ENCODE measurements around the gene PCSK6. TPM values are rescaled to one million over a fixed set of nuclear protein-coding genes. Genes with fewer than 3 reads are reported as not detected.

The PCSK6 gene
- total RNA-seq: 0.83 and 1.9 TPM in 2 replicates

DNA sequence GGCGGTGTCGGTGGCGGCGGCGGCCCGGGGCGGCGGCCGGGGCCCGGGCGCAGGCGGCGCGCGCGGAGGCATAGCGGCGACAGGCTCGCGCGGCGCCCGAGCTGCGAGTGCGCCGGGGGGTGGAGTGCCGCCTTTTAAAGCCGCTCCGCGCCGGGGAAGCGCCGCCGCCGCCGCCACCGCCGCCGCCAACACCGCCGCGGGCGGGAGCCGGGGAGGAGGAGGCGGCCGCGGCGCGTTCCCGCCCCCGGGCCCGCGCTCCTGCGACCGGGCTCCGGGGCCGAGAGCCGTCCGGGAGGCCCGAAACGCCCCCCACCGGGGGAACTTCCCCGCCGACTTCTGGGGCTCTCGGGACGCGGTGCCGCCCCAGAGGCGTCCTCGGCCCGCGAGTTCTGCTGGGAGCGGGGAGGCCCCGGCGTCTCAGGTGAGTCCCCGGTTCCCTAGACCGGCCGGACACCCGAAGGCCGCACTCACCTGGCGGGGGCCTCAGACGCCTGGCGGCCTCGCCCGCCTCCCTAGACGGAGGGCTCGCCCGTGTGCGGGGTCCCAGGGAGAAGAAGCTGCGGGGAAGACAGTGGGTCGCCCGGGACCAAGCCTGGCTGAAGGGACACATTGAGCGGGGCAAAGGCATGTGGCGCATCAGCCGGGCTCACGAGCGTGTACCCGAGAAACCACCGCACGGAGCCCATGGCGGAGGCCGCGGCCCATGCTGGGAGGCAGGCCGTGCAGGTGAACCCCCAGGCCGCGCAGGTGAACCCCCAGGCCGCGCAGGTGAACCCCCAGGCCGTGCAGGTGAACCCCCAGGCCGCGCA lies at the start of gene PCSK6:
PCSK6 (minus strand) TSS at position 109 of the 809 bp plus-strand sequence; CDS start at position 72, 37 bp downstream.
- Mint-ChIP-seq H3K4me1 (ENCODE audit: low read depth) (peaks cover 3% of the 10 kb centered on the region), H3K9me3 (no peaks in the 10 kb centered on the region), H3K4me3 (ENCODE audit: low read depth) (peak within 1 kb of the TSS; percentile 51), H3K27ac (no peak within 1 kb of the TSS), H3K36me3 (ENCODE audit: low read depth) (no peaks in the 10 kb centered on the region), H3K27me3 (ENCODE audit: low read depth) (peaks cover 57% of the 10 kb centered on the region)
- intact Hi-C loops (cut with micrococcal nuclease): no loop called here
- DNase-seq (ENCODE audit: low spot score): no peak

DNA sequence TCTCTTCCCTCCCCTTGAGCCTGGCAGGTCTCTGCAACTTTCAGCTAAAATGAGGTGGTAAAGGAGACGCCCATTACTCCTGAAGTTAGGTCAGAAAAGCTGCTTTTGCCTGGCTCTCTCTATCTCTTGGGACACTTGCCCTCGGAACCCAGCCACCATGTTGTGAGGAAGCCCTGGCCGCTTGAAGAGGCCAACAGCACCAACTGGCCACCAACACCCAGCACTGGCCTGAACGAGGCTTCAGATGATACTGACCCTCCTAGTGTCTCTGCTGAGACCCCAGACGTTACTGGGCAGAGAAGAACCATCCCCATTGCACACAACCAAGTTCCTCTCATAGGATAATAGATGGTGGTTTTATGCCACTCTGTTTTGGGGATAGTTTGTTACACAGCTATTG lies 49.5 kb upstream of the PCSK6 start:
- Mint-ChIP-seq H3K27ac (no peak overlapping the region), H3K4me1 (ENCODE audit: low read depth) (no peaks in the 10 kb centered on the region), H3K36me3 (ENCODE audit: low read depth) (no peaks in the 10 kb centered on the region), H3K4me3 (ENCODE audit: low read depth) (no peak overlapping the region), H3K27me3 (ENCODE audit: low read depth) (no peaks in the 10 kb centered on the region), H3K9me3 (no peaks in the 10 kb centered on the region)
- no peak for DNase-seq (ENCODE audit: low spot score)
- intact Hi-C loops (cut with micrococcal nuclease): no loop called here

DNA sequence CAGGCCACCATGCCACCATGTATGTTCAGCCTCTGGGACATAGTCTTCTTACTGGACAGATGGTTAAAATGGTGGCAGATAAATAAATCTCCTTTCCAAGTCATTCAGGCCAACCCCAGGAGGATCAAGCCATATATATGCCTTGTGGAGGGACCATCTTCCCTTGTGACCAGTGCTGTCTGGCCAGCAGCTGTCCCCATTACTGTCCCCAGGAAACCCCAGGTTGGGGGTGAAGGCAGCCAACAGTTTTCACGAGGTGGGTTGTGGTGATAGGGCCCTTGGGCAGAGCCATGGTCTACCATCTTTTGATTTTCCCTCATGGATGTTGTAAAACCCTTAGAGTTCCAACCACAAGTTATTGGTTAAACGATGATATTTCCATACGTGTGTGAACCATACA lies 48.7 kb upstream of the PCSK6 start:
- DNase-seq (ENCODE audit: low spot score): no peak
- intact Hi-C loops (cut with micrococcal nuclease): no loop called here
- H3K4me1 Mint-ChIP-seq (ENCODE audit: low read depth): no peaks in the 10 kb centered on the region
- no peak overlapping the region for H3K27ac Mint-ChIP-seq
- no peaks in the 10 kb centered on the region for H3K9me3 Mint-ChIP-seq
- H3K27me3 Mint-ChIP-seq (ENCODE audit: low read depth): no peaks in the 10 kb centered on the region
- no peak overlapping the region for H3K4me3 Mint-ChIP-seq (ENCODE audit: low read depth)
- no peaks in the 10 kb centered on the region for H3K36me3 Mint-ChIP-seq (ENCODE audit: low read depth)

DNA sequence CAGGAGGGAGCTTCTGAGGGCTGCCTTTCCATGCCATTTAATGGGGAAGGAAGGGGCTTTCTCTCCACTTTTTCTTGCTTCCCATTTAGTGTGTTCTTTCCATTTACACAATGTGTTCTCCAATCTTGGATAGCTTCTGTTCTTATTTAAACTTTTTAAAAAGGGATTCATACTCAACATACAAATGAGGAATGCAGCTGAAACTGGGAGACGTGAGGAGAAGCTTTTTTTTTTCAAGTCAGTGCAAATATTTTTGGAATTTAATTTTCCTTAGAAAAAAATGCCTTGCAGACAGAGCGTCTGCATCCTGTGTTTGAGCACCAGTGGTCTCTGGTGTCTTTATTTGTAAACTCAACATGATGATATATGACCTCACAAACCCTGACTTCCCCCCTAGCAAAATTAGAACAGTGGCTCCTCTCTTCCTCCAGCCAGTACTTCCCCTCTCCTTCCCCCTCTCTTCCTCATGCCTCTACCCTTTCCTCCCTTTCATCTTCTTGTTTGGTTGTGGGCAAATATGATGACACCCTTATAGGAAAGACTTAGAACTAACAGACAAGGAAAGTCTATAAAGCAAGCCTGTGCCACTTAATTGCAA lies 48.1 kb upstream of the PCSK6 start:
- Mint-ChIP-seq H3K36me3 (ENCODE audit: low read depth) (no peaks in the 10 kb centered on the region), H3K9me3 (no peaks in the 10 kb centered on the region), H3K4me3 (ENCODE audit: low read depth) (no peak overlapping the region), H3K27me3 (ENCODE audit: low read depth) (no peaks in the 10 kb centered on the region), H3K4me1 (ENCODE audit: low read depth) (no peaks in the 10 kb centered on the region), H3K27ac (no peak overlapping the region)
- intact Hi-C loops (cut with micrococcal nuclease): no loop called here
- no peak for DNase-seq (ENCODE audit: low spot score)

DNA sequence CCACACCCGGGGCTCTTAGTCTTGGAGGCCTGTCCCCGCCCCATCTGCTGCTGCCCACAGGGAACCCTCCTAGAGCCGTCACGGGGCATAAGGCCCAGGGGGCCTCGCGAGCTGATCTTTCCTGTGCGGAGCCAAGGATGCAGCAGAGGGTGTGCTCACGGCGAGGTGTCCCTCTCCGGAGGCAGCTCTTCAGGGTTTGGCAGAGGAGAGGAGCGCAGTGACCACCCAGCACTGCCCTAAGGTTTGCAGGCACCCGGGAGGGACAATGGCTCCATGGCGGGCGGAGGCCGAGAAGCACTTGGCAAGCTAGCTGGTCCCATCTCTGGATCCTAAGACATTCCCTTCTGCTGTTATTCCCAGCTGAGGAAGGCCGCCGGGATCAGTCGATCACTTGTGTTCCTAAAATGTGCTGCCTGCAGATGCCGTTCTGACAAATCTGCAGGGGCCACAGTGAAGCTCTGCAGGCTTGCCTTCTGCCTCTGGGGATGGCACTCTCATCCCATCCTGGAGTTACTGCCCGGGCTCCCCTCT lies 47.4 kb upstream of the PCSK6 start:
- H3K36me3 Mint-ChIP-seq (ENCODE audit: low read depth): no peaks in the 10 kb centered on the region
- no peak for DNase-seq (ENCODE audit: low spot score)
- intact Hi-C loops (cut with micrococcal nuclease): no loop called here
- H3K9me3 Mint-ChIP-seq: no peaks in the 10 kb centered on the region
- H3K4me1 Mint-ChIP-seq (ENCODE audit: low read depth): no peaks in the 10 kb centered on the region
- H3K27me3 Mint-ChIP-seq (ENCODE audit: low read depth): no peaks in the 10 kb centered on the region
- no peak overlapping the region for H3K4me3 Mint-ChIP-seq (ENCODE audit: low read depth)
- no peak overlapping the region for H3K27ac Mint-ChIP-seq

DNA sequence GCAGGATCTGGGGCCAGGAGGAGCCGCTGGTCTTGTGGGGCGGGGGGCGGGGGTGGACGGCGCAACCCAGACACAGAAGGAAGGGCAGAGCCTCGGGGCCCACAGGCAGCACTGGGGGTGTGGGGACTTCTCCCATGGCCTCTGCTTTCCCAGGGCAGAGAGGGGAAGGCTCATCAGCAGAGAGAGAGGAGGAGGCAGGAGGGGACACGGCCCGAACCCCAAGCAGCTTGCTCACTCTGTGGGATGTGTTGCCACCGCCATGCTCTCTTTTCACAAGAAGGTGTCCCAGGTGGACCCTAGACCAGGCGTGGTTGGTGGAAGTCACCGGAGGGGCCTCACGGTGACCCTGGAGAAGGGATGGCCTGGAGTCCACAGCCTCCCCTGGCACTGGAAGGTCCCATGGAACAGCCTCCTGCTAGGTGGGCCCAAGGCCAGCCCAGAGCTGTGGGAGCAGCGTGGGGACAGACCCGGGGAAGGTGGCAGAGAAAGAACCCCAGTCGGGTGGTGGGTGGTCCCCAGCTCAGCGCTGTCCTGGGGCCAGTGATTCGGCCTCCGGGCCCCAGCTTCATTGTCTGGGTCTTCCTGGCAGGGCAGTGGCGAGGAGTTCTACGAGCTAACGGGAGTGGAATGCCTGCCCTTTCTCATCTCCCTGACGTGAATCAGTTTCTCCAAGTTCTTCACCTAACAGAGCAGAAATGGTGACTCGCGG lies 46.8 kb upstream of the PCSK6 start:
- H3K4me1 Mint-ChIP-seq (ENCODE audit: low read depth): no peaks in the 10 kb centered on the region
- intact Hi-C loops (cut with micrococcal nuclease): no loop called here
- H3K27ac Mint-ChIP-seq: no peak overlapping the region
- peak; percentile 7 for DNase-seq (ENCODE audit: low spot score)
- H3K36me3 Mint-ChIP-seq (ENCODE audit: low read depth): no peaks in the 10 kb centered on the region
- H3K27me3 Mint-ChIP-seq (ENCODE audit: low read depth): no peaks in the 10 kb centered on the region
- no peak overlapping the region for H3K4me3 Mint-ChIP-seq (ENCODE audit: low read depth)
- H3K9me3 Mint-ChIP-seq: no peaks in the 10 kb centered on the region

DNA sequence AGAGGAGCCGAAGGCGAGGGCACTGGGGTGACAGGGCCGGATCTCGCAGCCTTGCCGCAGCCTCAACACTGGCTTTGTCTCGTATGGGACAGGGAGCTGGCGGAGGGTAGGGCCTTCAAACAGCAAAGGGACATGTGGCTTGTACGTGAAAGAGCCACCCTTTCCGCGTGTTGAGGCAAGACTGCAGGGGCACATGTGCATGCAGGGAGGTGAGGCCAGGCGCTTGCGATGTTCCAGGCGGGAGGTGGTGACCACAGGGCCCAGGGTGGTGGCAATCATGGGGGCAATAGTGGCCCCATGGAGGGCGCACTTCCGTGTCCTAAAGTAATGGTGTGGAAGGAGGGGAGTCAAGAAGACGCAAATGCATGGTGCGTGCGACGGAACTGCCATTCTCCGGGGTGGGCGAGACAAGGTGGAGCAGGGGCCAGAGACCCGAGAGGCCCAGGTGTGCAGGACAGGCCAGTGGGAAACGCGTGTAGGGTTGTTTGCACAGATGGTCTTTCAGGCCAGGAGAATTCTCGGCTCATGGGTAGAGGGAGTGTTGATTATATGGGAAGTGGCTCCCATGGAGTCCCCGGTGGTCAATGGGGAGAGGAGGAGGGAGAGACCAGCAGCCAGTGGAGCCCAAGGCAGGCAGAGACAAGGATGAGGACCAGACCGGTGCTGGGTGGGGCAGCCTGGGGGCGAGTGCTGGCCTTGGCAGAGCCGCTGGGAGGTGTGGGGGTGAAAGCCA lies 45.8 kb upstream of the PCSK6 start:
- Mint-ChIP-seq H3K36me3 (ENCODE audit: low read depth) (no peaks in the 10 kb centered on the region), H3K27me3 (ENCODE audit: low read depth) (no peaks in the 10 kb centered on the region), H3K9me3 (no peaks in the 10 kb centered on the region), H3K27ac (no peak overlapping the region), H3K4me1 (ENCODE audit: low read depth) (no peaks in the 10 kb centered on the region), H3K4me3 (ENCODE audit: low read depth) (no peak overlapping the region)
- DNase-seq (ENCODE audit: low spot score): peak; percentile 4
- intact Hi-C loops (cut with micrococcal nuclease): no loop called here

DNA sequence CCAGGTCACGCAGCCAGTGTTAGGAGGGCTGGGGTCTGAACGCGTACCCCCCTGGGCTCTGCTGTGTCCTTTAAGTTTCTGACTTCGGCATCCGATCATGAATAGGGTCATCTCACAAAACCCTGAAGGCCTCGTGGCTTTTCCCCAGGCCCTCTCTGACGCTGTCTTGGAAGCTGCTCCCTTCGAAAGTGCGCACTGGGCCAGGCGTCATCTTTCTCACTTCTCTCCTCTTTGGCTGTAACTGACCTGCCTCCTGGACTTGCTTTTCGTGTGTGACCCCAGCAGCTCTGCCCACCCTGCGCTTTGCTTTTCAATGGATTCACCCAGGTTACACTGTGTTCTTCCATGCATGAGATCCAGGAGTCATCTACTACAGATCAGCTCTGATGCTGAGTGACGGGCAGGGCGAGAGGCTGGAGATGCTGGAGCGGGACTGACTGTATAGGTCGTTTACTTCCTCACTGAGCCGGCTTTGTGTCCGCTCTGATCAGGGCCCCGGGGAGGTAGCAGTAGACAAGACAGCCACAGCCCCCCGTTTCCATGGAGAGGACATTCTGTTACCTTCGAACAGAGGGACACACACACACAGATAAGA lies 45.0 kb upstream of the PCSK6 start:
- Mint-ChIP-seq H3K36me3 (ENCODE audit: low read depth) (no peaks in the 10 kb centered on the region), H3K9me3 (no peaks in the 10 kb centered on the region), H3K27ac (no peak overlapping the region), H3K4me3 (ENCODE audit: low read depth) (no peak overlapping the region), H3K27me3 (ENCODE audit: low read depth) (no peaks in the 10 kb centered on the region), H3K4me1 (ENCODE audit: low read depth) (no peaks in the 10 kb centered on the region)
- no peak for DNase-seq (ENCODE audit: low spot score)
- intact Hi-C loops (cut with micrococcal nuclease): no loop called here

DNA sequence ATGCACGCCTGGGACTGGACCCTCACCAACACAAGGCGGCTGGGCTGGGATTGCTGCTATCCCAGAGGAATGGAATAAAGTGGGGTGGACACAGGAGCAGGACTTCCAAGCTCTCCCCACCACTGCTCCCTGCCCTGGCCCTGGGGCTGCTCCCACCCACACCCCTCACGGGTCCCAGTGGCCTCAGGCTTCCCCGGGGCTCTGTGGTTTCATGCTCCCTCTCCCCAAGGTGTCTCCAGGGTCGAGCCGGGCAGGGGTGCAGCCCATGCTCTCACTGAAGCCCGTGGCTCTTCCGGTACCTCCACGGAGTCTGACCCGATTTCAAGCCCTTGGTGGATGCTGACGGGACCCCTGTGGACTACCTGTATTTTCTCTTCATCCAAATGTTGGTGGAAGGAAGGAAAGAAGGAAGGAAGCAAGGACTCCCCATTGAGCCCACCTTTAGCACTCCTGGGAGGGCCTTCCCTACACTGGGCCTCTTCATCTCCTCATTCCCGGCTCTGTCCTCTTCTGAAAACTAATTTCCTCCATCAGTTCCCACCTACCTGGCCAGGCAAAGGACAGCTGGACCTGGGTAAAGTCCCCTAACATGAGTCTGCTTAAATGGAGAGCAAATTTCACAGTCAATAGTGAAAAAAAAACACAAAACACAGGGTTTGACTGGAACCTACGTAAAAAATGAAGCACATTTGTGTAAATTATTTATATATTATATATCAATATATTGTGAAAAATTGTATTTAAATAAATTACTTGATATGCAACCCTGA lies 44.0 kb upstream of the PCSK6 start:
- H3K27me3 Mint-ChIP-seq (ENCODE audit: low read depth): no peaks in the 10 kb centered on the region
- H3K9me3 Mint-ChIP-seq: no peaks in the 10 kb centered on the region
- no peaks in the 10 kb centered on the region for H3K36me3 Mint-ChIP-seq (ENCODE audit: low read depth)
- H3K4me3 Mint-ChIP-seq (ENCODE audit: low read depth): no peak overlapping the region
- H3K4me1 Mint-ChIP-seq (ENCODE audit: low read depth): no peaks in the 10 kb centered on the region
- intact Hi-C loops (cut with micrococcal nuclease): no loop called here
- no peak overlapping the region for H3K27ac Mint-ChIP-seq
- no peak for DNase-seq (ENCODE audit: low spot score)

DNA sequence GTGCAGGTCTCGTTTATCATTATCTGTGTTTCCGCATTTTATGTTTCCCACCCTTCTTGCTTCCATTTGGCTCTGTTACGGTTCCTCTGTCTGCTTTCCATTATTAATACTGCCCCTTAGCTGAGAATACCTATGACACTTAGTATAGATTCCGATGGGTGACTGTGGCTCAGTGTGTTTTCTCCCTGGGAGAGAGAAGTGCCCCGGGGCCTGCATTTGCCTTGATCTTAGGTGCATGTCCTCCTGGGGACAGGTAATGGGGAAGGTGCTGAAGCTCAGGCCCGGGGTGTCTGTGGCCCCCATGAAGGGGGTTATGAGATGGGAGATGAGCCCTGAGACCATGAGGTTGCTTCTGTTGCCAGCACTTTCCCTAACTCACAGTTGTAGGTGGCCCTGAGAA lies 43.4 kb upstream of the PCSK6 start:
- no peaks in the 10 kb centered on the region for H3K4me1 Mint-ChIP-seq (ENCODE audit: low read depth)
- no peak overlapping the region for H3K27ac Mint-ChIP-seq
- no peaks in the 10 kb centered on the region for H3K36me3 Mint-ChIP-seq (ENCODE audit: low read depth)
- intact Hi-C loops (cut with micrococcal nuclease): no loop called here
- DNase-seq (ENCODE audit: low spot score): no peak
- H3K27me3 Mint-ChIP-seq (ENCODE audit: low read depth): no peaks in the 10 kb centered on the region
- no peaks in the 10 kb centered on the region for H3K9me3 Mint-ChIP-seq
- no peak overlapping the region for H3K4me3 Mint-ChIP-seq (ENCODE audit: low read depth)

DNA sequence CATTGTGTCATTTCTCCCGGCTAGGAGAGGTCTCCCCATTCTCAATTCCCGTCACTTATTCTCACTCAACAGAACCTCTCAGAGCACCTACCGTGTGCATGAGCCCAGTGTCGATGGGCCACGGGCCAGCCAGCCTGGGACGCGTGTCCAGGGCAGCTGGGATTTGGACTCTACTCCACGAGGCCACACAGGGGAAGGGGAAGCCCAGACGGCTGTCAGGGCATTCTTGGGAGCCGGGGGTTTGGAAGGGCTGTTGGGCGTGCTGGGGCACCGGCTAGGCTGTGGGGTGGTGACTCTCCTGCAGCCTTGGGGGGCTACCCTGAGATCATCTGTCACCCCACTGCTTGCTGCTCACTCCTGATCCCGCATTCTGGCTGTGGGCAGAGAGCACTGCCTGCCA lies 41.7 kb upstream of the PCSK6 start:
- DNase-seq (ENCODE audit: low spot score): no peak
- intact Hi-C loops (cut with micrococcal nuclease): no loop called here
- Mint-ChIP-seq H3K36me3 (ENCODE audit: low read depth) (no peaks in the 10 kb centered on the region), H3K9me3 (no peaks in the 10 kb centered on the region), H3K4me1 (ENCODE audit: low read depth) (no peaks in the 10 kb centered on the region), H3K27me3 (ENCODE audit: low read depth) (no peaks in the 10 kb centered on the region), H3K27ac (no peak overlapping the region), H3K4me3 (ENCODE audit: low read depth) (no peak overlapping the region)
